A673 (cell line): ENCODE data around the gene LUC7L2. TPM values are rescaled to one million over a fixed set of nuclear protein-coding genes. Genes with fewer than 3 reads are reported as not detected.

Experiments used
- BruUV-seq: library from RNA; stranded (reverse); fragments of 400-500 nt; replicated peaks from 2 replicates; lab custom pipeline; 2021; lab: Mats Ljungman, UMichigan
- CTCF ChIA-PET: fragments of 300-600 bp; sonication (Branson Sonifier 250); formaldehyde crosslinking; loops from one replicate; lab custom pipeline; 2022; ENCODE audit warnings: antibody characterized with exemption; lab: Charles Lee
- POLR2A ChIA-PET: fragments of 300-600 bp; sonication (Branson Sonifier 250); formaldehyde crosslinking; loops from one replicate; lab custom pipeline; 2022; ENCODE audit warnings: antibody characterized with exemption; ENCODE audit not compliant: low non-redundant PET; lab: Charles Lee
- DNase-seq: peaks from one replicate; pipeline ENCODE4 v3.0.0-alpha.2; 2015; ENCODE audit warnings: low spot score
- H3K27ac ChIP-seq: fragments of 200-600 bp; sonication (generic); 2 replicates; pipeline ENCODE4 v1.5.1; 2016; ENCODE audit warnings: mixed run types, low read depth, mild to moderate bottlenecking, mixed read lengths, antibody characterized with exemption, low read length; ENCODE audit not compliant: poor library complexity, severe bottlenecking
- H3K27me3 ChIP-seq: fragments of 200-600 bp; sonication (generic); replicated peaks from 2 replicates; pipeline ENCODE4 v1.6.1; 2017; ENCODE audit warnings: mixed run types, low read depth, mild to moderate bottlenecking, mixed read lengths, antibody characterized with exemption, low read length; ENCODE audit not compliant: insufficient read depth, poor library complexity
- H3K36me3 ChIP-seq: fragments of 200-600 bp; sonication (generic); 2 replicates; pipeline ENCODE4 v1.6.1; 2016; ENCODE audit warnings: mixed run types, mild to moderate bottlenecking, mixed read lengths, antibody characterized with exemption, low read length; ENCODE audit not compliant: insufficient read depth, poor library complexity, severe bottlenecking
- H3K4me1 ChIP-seq: fragments of 200-600 bp; sonication (generic); 2 replicates; pipeline ENCODE4 v1.6.1; 2017; ENCODE audit warnings: mixed run types, mild to moderate bottlenecking, mixed read lengths, antibody characterized with exemption, low read length; ENCODE audit not compliant: insufficient read depth, poor library complexity, severe bottlenecking
- H3K4me3 ChIP-seq: fragments of 200-600 bp; sonication (generic); 2 replicates; pipeline ENCODE4 v1.5.1; 2016; ENCODE audit warnings: low read depth, mixed run types, mild to moderate bottlenecking, mixed read lengths, low read length; ENCODE audit not compliant: poor library complexity, severe bottlenecking
- H3K9me3 ChIP-seq: fragments of 200-600 bp; sonication (generic); 2 replicates; pipeline ENCODE4 v1.6.1; 2016; ENCODE audit warnings: mixed run types, low read depth, mild to moderate bottlenecking, mixed read lengths, antibody characterized with exemption, low read length; ENCODE audit not compliant: poor library complexity, severe bottlenecking
- EZH2 ChIP-seq: fragments of 200-600 bp; sonication (generic); IDR thresholded peaks from 2 replicates; pipeline ENCODE4 v1.6.1; 2017; ENCODE audit warnings: borderline replicate concordance, low read depth, mild to moderate bottlenecking, mixed read lengths, antibody characterized with exemption, low read length; ENCODE audit not compliant: poor library complexity, severe bottlenecking
- intact Hi-C: fragments of 100-400 bp; cut with micrococcal nuclease; formaldehyde crosslinking; loops from one replicate; pipeline ENCODE4 v1.10.0; 2022; ENCODE audit not compliant: unreplicated experiment
- total RNA-seq: library from RNA; stranded (reverse); gene quantifications from 2 replicates; pipeline ENCODE4 v1.2.3, GENCODE V29; 2021
- TF ChIP-seq, protein P1 (sequence below): fragments of 300-800, 200-600 bp; sonication (generic); conservative IDR thresholded peaks from 2 replicates; pipeline ENCODE4 v1.5.1; 2017; ENCODE audit warnings: low read depth, mild to moderate bottlenecking, antibody characterized with exemption, low read length, moderate library complexity, mixed read lengths

The LUC7L2 gene
- total RNA-seq, 1 experiment from 2014 or later: 107 TPM

- ChIA-PET POLR2A (no interaction called here), CTCF (no interaction called here)
- intact Hi-C loops: no loop called here
- Histone ChIP-seq H3K4me3 (peak overlapping the region; percentile 85), H3K4me1 (peaks cover 16% of the 10 kb centered on the region), H3K27me3 (no peaks in the 10 kb centered on the region), H3K9me3 (no peaks in the 10 kb centered on the region), H3K36me3 (peaks cover 16% of the 10 kb centered on the region), H3K27ac (peak overlapping the region; percentile 97)
- no peak for DNase-seq
- TF ChIP-seq EZH2: no peak
- TF ChIP-seq, protein P1, sequence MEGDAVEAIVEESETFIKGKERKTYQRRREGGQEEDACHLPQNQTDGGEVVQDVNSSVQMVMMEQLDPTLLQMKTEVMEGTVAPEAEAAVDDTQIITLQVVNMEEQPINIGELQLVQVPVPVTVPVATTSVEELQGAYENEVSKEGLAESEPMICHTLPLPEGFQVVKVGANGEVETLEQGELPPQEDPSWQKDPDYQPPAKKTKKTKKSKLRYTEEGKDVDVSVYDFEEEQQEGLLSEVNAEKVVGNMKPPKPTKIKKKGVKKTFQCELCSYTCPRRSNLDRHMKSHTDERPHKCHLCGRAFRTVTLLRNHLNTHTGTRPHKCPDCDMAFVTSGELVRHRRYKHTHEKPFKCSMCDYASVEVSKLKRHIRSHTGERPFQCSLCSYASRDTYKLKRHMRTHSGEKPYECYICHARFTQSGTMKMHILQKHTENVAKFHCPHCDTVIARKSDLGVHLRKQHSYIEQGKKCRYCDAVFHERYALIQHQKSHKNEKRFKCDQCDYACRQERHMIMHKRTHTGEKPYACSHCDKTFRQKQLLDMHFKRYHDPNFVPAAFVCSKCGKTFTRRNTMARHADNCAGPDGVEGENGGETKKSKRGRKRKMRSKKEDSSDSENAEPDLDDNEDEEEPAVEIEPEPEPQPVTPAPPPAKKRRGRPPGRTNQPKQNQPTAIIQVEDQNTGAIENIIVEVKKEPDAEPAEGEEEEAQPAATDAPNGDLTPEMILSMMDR: no peak
- no TSS peak for BruUV-seq
Observed at GRCh38 chr7:139361523-139361922, 1.8 kb downstream of the LUC7L2 start.

- no peaks in the 10 kb centered on the region for H3K9me3 ChIP-seq
- no peak overlapping the region for H3K27ac ChIP-seq
- DNase-seq: no peak
- POLR2A ChIA-PET: no interaction called here
- H3K4me1 ChIP-seq: peaks cover 16% of the 10 kb centered on the region
- intact Hi-C loops: no loop called here
- peaks cover 19% of the 10 kb centered on the region for H3K36me3 ChIP-seq
- no peak for TF ChIP-seq EZH2
- TF ChIP-seq, protein P1: no peak
- peak overlapping the region; percentile 85 for H3K4me3 ChIP-seq
- CTCF ChIA-PET: no interaction called here
- no peaks in the 10 kb centered on the region for H3K27me3 ChIP-seq
- BruUV-seq: no TSS peak
Observed at GRCh38 chr7:139362302-139362701, 2.6 kb downstream of the LUC7L2 start.

GRCh38 chr7:139362981-139363380 is 3.3 kb downstream of the LUC7L2 start:
- no peak overlapping the region for H3K4me3 ChIP-seq
- peaks cover 16% of the 10 kb centered on the region for H3K4me1 ChIP-seq
- CTCF ChIA-PET: no interaction called here
- BruUV-seq: no TSS peak
- H3K27me3 ChIP-seq: no peaks in the 10 kb centered on the region
- no peak overlapping the region for H3K27ac ChIP-seq
- POLR2A ChIA-PET: no interaction called here
- H3K9me3 ChIP-seq: no peaks in the 10 kb centered on the region
- TF ChIP-seq EZH2: no peak
- TF ChIP-seq, protein P1: no peak
- intact Hi-C loops: no loop called here
- DNase-seq: no peak
- H3K36me3 ChIP-seq: peaks cover 23% of the 10 kb centered on the region
